Limb (tissue), 2 donors: ENCODE measurements around the gene ATP7A.
"Not testable (repeated sequence)": the region's sequence is repeated elsewhere in the genome, so short reads cannot be mapped to it uniquely, and the experiment has no call there.

Experiments used
- DNase-seq, 2 donors: peaks; one replicate each; pipeline ENCODE4 v3.0.0-alpha.2; 2016; ENCODE audit errors: extremely low spot score in 2 of 2

Gene ATP7A

GRCh38 chrX:77945031-77945430 lies 34.5 kb downstream of the ATP7A start:
- DNase-seq = not testable (repeated sequence)

- DNase-seq = no peak
Observed at GRCh38 chrX:77945910-77946545, 35.5 kb downstream of the ATP7A start.

GRCh38 chrX:77946571-77946970 lies 36.1 kb downstream of the ATP7A start:
- DNase-seq = no peak

GRCh38 chrX:77949840-77950239 lies 39.3 kb downstream of the ATP7A start:
- no peak for DNase-seq

- DNase-seq = no peak
Observed at GRCh38 chrX:77952173-77952572, 41.7 kb downstream of the ATP7A start.

- DNase-seq = no peak
Observed at GRCh38 chrX:77953302-77953701, 42.8 kb downstream of the ATP7A start.

- DNase-seq = no peak
Observed at GRCh38 chrX:77953708-77954107, 43.2 kb downstream of the ATP7A start.

- DNase-seq = no peak
Observed at GRCh38 chrX:77960567-77960966, 50.1 kb downstream of the ATP7A start.

- DNase-seq = no peak
Observed at GRCh38 chrX:77961063-77961462, 50.6 kb downstream of the ATP7A start.

GRCh38 chrX:77962068-77962902 lies 51.8 kb downstream of the ATP7A start:
- DNase-seq = no peak

- no peak for DNase-seq
Observed at GRCh38 chrX:77966361-77966760, 55.9 kb downstream of the ATP7A start.

GRCh38 chrX:77967631-77968030 lies 57.1 kb downstream of the ATP7A start:
- DNase-seq = no peak

- no peak for DNase-seq
Observed at GRCh38 chrX:77969538-77969937, 59.0 kb downstream of the ATP7A start, which contains the start of gene PGAM4. Gene PGAM4, minus strand, starts transcription at chrX:77969638. Its CDS starts 0 bp downstream, at chrX:77969638.

- no peak for DNase-seq
Observed at GRCh38 chrX:77975755-77976154, 65.3 kb downstream of the ATP7A start.

- DNase-seq = no peak
Observed at GRCh38 chrX:77977095-77977494, 66.6 kb downstream of the ATP7A start.

GRCh38 chrX:77977518-77977917 lies 67.0 kb downstream of the ATP7A start:
- no peak for DNase-seq

- DNase-seq = no peak
Observed at GRCh38 chrX:77979870-77980269, 69.4 kb downstream of the ATP7A start.

- DNase-seq = no peak
Observed at GRCh38 chrX:78011846-78012245, 101.4 kb downstream of the ATP7A start.

- DNase-seq = no peak
Observed at GRCh38 chrX:78019586-78020483, 109.3 kb downstream of the ATP7A start.

GRCh38 chrX:78024349-78025059 lies 114.0 kb downstream of the ATP7A start:
- DNase-seq = no peak

GRCh38 chrX:78027798-78028197 lies 117.3 kb downstream of the ATP7A start:
- no peak for DNase-seq
